ENCODE results near the gene RNF43. TPM values are rescaled to one million over a fixed set of nuclear protein-coding genes. Genes with fewer than 3 reads are reported as not detected.

The RNF43 gene
- total RNA-seq, 1 experiment from 2014 or later, result 0.42 TPM

DNA sequence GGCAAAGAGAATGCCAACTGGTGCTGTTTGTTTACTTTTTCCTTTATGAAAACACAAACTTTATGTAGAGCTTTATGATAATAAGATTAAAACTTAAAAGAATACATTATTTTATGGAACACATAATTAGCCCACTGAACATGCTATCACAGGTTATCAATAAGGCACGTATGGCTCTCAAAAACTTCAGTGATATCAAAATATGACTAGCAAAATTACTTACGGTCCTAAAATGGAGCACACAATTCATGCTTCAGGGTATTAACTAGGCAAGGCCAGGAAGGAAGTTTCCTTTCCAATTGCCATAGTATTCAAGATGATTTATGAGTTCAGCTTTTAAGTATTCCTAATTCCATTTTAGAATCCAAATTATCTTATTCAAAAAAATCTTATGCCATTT lies 3.6 kb downstream of the RNF43 start:
- Histone ChIP-seq H3K56ac (ENCODE audit: insufficient read length, low read depth, low read length) (no peak overlapping the region), H3K9ac (ENCODE audit: extremely low read depth, insufficient read length, low read length) (no peak overlapping the region), H3K79me1 (ENCODE audit: insufficient read depth, low read depth, low read length, poor library complexity, severe bottlenecking) (no peaks in the 10 kb centered on the region), H3K4me1 (ENCODE audit: insufficient read depth, low read length) (no peaks in the 10 kb centered on the region), H4K8ac (replicated peaks; ENCODE audit: insufficient read length, low read depth, low read length) (no peak overlapping the region), H3K9me3 (ENCODE audit: control insufficient read depth, low read depth, low read length) (no peaks in the 10 kb centered on the region), H4K20me1 (ENCODE audit: control insufficient read depth, insufficient read depth, insufficient read length) (no peaks in the 10 kb centered on the region), H3K23me2 (ENCODE audit: insufficient read length, low read depth, low read length, poor library complexity, severe bottlenecking) (peaks cover 4% of the 10 kb centered on the region), H3K4ac (ENCODE audit: low read depth, low read length) (no peak overlapping the region), H3K18ac (ENCODE audit: insufficient read length, low read depth, low read length) (no peak overlapping the region), H3K23ac (ENCODE audit: insufficient read length, low read depth, low read length) (no peak overlapping the region), H2BK20ac (ENCODE audit: low read depth, low read length, poor library complexity, severe bottlenecking) (no peak overlapping the region), H2AK5ac (ENCODE audit: insufficient read length, low read length) (no peak overlapping the region), H3T11ph (ENCODE audit: low read length) (no peak overlapping the region), H2BK120ac (ENCODE audit: low read depth, low read length, poor library complexity, severe bottlenecking) (no peak overlapping the region), H4K5ac (ENCODE audit: insufficient read length, low read depth, low read length) (no peak overlapping the region), H3K79me2 (ENCODE audit: insufficient read depth, low read length) (no peaks in the 10 kb centered on the region), H2BK15ac (ENCODE audit: low read depth, low read length) (no peak overlapping the region), H3K27me3 (ENCODE audit: insufficient read depth, low read length) (no peaks in the 10 kb centered on the region), H3K4me2 (ENCODE audit: insufficient read depth, insufficient read length, low read length) (no peak overlapping the region), H2AFZ (ENCODE audit: low read length) (no peak overlapping the region), H4K91ac (ENCODE audit: insufficient read length, low read depth, low read length) (no peak overlapping the region), H3K14ac (ENCODE audit: insufficient read depth, low read length) (no peak overlapping the region), H2BK12ac (ENCODE audit: insufficient read length, low read depth, low read length) (no peak overlapping the region), H3K27ac (ENCODE audit: insufficient read length, low read depth, low read length) (no peak overlapping the region), H2BK5ac (ENCODE audit: insufficient read length, low read length) (no peak overlapping the region)
- no CpG with 5 or more reads among the region's 2 CpGs for WGBS (ENCODE audit: extremely low coverage, insufficient read length, low lambda C conversion rate)
- Mint-ChIP-seq H3K9me3 (no peaks in the 10 kb centered on the region), H3K27ac (no peak overlapping the region), H3K27me3 (ENCODE audit: low read depth) (peaks cover 4% of the 10 kb centered on the region; the same call in 1 of the 2 replicates), H3K4me1 (peaks cover 25 to 29% of the 10 kb centered on the region in 2 experiments), H3K36me3 (ENCODE audit: insufficient read depth in 1 of 3, low read depth in 3 of 3) (no peaks in the 10 kb centered on the region), H3K4me3 (no peak overlapping the region)
- no peak for DNase-seq
- TF ChIP-seq, protein P1, sequence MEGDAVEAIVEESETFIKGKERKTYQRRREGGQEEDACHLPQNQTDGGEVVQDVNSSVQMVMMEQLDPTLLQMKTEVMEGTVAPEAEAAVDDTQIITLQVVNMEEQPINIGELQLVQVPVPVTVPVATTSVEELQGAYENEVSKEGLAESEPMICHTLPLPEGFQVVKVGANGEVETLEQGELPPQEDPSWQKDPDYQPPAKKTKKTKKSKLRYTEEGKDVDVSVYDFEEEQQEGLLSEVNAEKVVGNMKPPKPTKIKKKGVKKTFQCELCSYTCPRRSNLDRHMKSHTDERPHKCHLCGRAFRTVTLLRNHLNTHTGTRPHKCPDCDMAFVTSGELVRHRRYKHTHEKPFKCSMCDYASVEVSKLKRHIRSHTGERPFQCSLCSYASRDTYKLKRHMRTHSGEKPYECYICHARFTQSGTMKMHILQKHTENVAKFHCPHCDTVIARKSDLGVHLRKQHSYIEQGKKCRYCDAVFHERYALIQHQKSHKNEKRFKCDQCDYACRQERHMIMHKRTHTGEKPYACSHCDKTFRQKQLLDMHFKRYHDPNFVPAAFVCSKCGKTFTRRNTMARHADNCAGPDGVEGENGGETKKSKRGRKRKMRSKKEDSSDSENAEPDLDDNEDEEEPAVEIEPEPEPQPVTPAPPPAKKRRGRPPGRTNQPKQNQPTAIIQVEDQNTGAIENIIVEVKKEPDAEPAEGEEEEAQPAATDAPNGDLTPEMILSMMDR (conservative IDR thresholded peaks at IDR 0.05), result no peak
